Vagina (tissue), 2 donors: Measurements from ENCODE around the gene UBTD2. TPM values are rescaled to one million over a fixed set of nuclear protein-coding genes. Genes with fewer than 3 reads are reported as not detected.

ENCODE experiments used
- DNase-seq, 2 donors: peaks; one replicate each; pipeline ENCODE4 v3.0.0-alpha.2; 2017; ENCODE audit errors: extremely low spot score in 2 of 2
- H3K27ac ChIP-seq: fragments of 200-600 bp; sonication (generic); one replicate; pipeline ENCODE4 v1.5.1; 2019
- H3K27me3 ChIP-seq: fragments of 200-600 bp; sonication (generic); one replicate; pipeline ENCODE4 v1.5.1; 2019
- H3K36me3 ChIP-seq, 2 donors: fragments of 200-600 bp; sonication (generic); one replicate each; pipeline ENCODE4 v1.5.1; 2017 to 2019
- H3K4me1 ChIP-seq: fragments of 200-600 bp; sonication (generic); one replicate; pipeline ENCODE4 v1.5.1; 2019
- H3K4me3 ChIP-seq, 2 donors: fragments of 200-600 bp; sonication (generic); 1 replicate in 1 of 2; 2 replicates in 1 of 2; pipeline ENCODE4 v1.5.1; 2016 to 2019
- H3K9me3 ChIP-seq: fragments of 200-600 bp; sonication (generic); one replicate; pipeline ENCODE4 v1.5.1; 2019
- CTCF ChIP-seq, 3 experiments: fragments of 450-650 bp in 2 of 3; fragments of 200-600 bp in 1 of 3; sonication (generic) in 1 of 3; IDR thresholded peaks; one replicate each; pipeline ENCODE4 v1.5.1; 2017 to 2019; ENCODE audit warnings: antibody characterized with exemption in 3 of 3, mild to moderate bottlenecking in 2 of 3, moderate library complexity in 2 of 3
- POLR2A ChIP-seq, 2 donors: fragments of 450-650 bp; IDR thresholded peaks; one replicate each; pipeline ENCODE4 v1.6.1; 2017; ENCODE audit warnings: antibody characterized with exemption in 2 of 2, mild to moderate bottlenecking in 2 of 2, moderate library complexity in 2 of 2
- POLR2AphosphoS5 ChIP-seq, 2 donors: sonication (generic); formaldehyde crosslinking; IDR thresholded peaks; one replicate each; pipeline ENCODE4 v1.9.0; 2017; ENCODE audit warnings: antibody characterized with exemption in 2 of 2, mild to moderate bottlenecking in 2 of 2, low read depth in 1 of 2; ENCODE audit not compliant: insufficient read depth in 1 of 2
- intact Hi-C: fragments of 100-400 bp; cut with DNase I; formaldehyde crosslinking; loops from one replicate; pipeline ENCODE4 v1.15.1; 2023
- total RNA-seq: library from RNA; depleted of rRNA; stranded (reverse); fragments of >200 nt; gene quantifications from one replicate; pipeline ENCODE4 v1.2.3, GENCODE V29; 2016

UBTD2 gene
- total RNA-seq, 1 donor from 2014 or later: 22.8 TPM

GRCh38 chr5:172311605-172312004 is 28.0 kb upstream of the UBTD2 start:
- no peak overlapping the region for H3K27ac ChIP-seq
- H3K36me3 ChIP-seq: no peaks in the 10 kb centered on the region
- TF ChIP-seq POLR2A (IDR thresholded peaks at IDR 0.05) (no peak), CTCF (IDR thresholded peaks at IDR 0.05) (no peak)
- H3K27me3 ChIP-seq: no peaks in the 10 kb centered on the region
- intact Hi-C loops: no loop called here
- DNase-seq: no peak
- H3K9me3 ChIP-seq: no peaks in the 10 kb centered on the region
- no peak overlapping the region for H3K4me3 ChIP-seq
- no peaks in the 10 kb centered on the region for H3K4me1 ChIP-seq

- no peak for TF ChIP-seq POLR2A (IDR thresholded peaks at IDR 0.05)
- TF ChIP-seq CTCF (IDR thresholded peaks at IDR 0.05): no peak
- TF ChIP-seq POLR2AphosphoS5 (IDR thresholded peaks at IDR 0.05; ENCODE audit: insufficient read depth in 1 of 2, low read depth in 1 of 2): no peak
- Histone ChIP-seq H3K27ac (no peak overlapping the region), H3K4me1 (no peaks in the 10 kb centered on the region), H3K36me3 (no peaks in the 10 kb centered on the region), H3K9me3 (no peaks in the 10 kb centered on the region), H3K4me3 (no peak overlapping the region), H3K27me3 (no peaks in the 10 kb centered on the region)
- intact Hi-C loops: no loop called here
- DNase-seq: no peak
Observed at GRCh38 chr5:172311026-172311425, 27.5 kb upstream of the UBTD2 start.

- no peak for DNase-seq
- Histone ChIP-seq H3K9me3 (no peaks in the 10 kb centered on the region), H3K4me1 (no peaks in the 10 kb centered on the region), H3K27ac (no peak overlapping the region), H3K27me3 (no peaks in the 10 kb centered on the region), H3K36me3 (no peaks in the 10 kb centered on the region), H3K4me3 (no peak overlapping the region)
- TF ChIP-seq CTCF (IDR thresholded peaks at IDR 0.05) (no peak), POLR2AphosphoS5 (IDR thresholded peaks at IDR 0.05; ENCODE audit: insufficient read depth in 1 of 2, low read depth in 1 of 2) (no peak), POLR2A (IDR thresholded peaks at IDR 0.05) (no peak)
- intact Hi-C loops: no loop called here
Observed at GRCh38 chr5:172305380-172305779, 21.8 kb upstream of the UBTD2 start.

- no peak for DNase-seq
- Histone ChIP-seq H3K36me3 (no peaks in the 10 kb centered on the region), H3K9me3 (no peaks in the 10 kb centered on the region), H3K27me3 (no peaks in the 10 kb centered on the region), H3K27ac (no peak overlapping the region), H3K4me3 (no peak overlapping the region), H3K4me1 (no peaks in the 10 kb centered on the region)
- intact Hi-C loops: no loop called here
- no peak for TF ChIP-seq POLR2AphosphoS5 (IDR thresholded peaks at IDR 0.05; ENCODE audit: insufficient read depth in 1 of 2, low read depth in 1 of 2)
- TF ChIP-seq CTCF (IDR thresholded peaks at IDR 0.05): no peak
- no peak for TF ChIP-seq POLR2A (IDR thresholded peaks at IDR 0.05)
Observed at GRCh38 chr5:172303572-172304335, 20.2 kb upstream of the UBTD2 start.

GRCh38 chr5:172303162-172303561 is 19.6 kb upstream of the UBTD2 start:
- TF ChIP-seq CTCF (IDR thresholded peaks at IDR 0.05) (no peak), POLR2A (IDR thresholded peaks at IDR 0.05) (no peak), POLR2AphosphoS5 (IDR thresholded peaks at IDR 0.05; ENCODE audit: insufficient read depth in 1 of 2, low read depth in 1 of 2) (no peak)
- intact Hi-C loops: no loop called here
- Histone ChIP-seq H3K36me3 (no peaks in the 10 kb centered on the region), H3K4me3 (no peak overlapping the region), H3K27ac (no peak overlapping the region), H3K27me3 (no peaks in the 10 kb centered on the region), H3K4me1 (no peaks in the 10 kb centered on the region), H3K9me3 (no peaks in the 10 kb centered on the region)
- no peak for DNase-seq
